ENCODE data around the gene CLSTN2. TPM values are rescaled to one million over a fixed set of nuclear protein-coding genes. Genes with fewer than 3 reads are reported as not detected.

Gene CLSTN2
- total and polyA plus RNA-seq, 2 of the 8 experiments (the other 6 are each of a cell fraction or from before 2014, with no cell fraction given): 0.39 to 0.52 TPM

DNA sequence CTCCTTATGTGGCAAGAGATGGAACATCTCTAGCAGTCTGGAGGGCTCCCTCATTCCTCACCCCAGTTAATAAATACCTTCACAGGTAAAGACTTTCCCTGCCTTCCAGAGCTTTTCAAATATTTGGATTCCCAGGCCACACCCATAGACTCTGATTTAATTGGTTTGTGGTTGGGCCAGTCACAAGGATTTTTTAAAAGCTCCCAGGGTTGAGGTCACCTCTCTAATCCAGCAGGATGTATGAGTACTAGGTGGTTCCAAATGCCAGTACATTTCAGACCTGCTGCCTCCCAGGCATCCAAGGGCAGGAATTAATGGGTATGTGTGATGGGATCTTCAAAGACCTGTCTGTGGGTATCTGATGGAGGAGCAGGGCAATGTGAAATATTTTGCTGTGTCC, 312.8 kb downstream of the CLSTN2 start:
- no peak overlapping the region for H2AK5ac ChIP-seq (ENCODE audit: low read depth, low read length)
- no peaks in the 10 kb centered on the region for H3K27me3 ChIP-seq (replicated peaks in 1 of 4; ENCODE audit: control insufficient read depth in 3 of 4, extremely low read depth in 1 of 4, insufficient read depth in 3 of 4, low read length in 3 of 4)
- no peak overlapping the region for H4K8ac ChIP-seq (ENCODE audit: extremely low read depth, insufficient read depth, low read length)
- ChIA-PET POLR2A (ENCODE audit: partially characterized antibody) (interaction anchor here (0.6 kb wide), 1 partner anchor 1721 kb away, joined by 4 read pairs; no protein-coding TSS in a partner anchor), CTCF (ENCODE audit: partially characterized antibody) (interaction anchor here (0.6 to 1.2 kb wide), 4 partner anchors 31 to 847 kb away, joined by 3 to 4 read pairs (median 3); no protein-coding TSS in a partner anchor)
- FAIRE-seq (no peak), DNase-seq (ENCODE audit: low read depth in 1 of 2, low spot score in 2 of 2) (no peak)
- no peak overlapping the region for H3K9ac ChIP-seq (replicated peaks in 1 of 4; ENCODE audit: extremely low read depth in 1 of 4, low read depth in 3 of 4, low read length in 3 of 4)
- H3K23me2 ChIP-seq (ENCODE audit: low read depth, low read length): no peaks in the 10 kb centered on the region
- peaks cover 0 to 7% (median 0%) of the 10 kb centered on the region in 4 experiments; a peak in 3 of 7 replicates for H3K4me1 ChIP-seq (replicated peaks in 1 of 4; ENCODE audit: control insufficient read depth in 3 of 4, insufficient read depth in 4 of 4, low read length in 3 of 4)
- H3K4me3 ChIP-seq (ENCODE audit: extremely low read depth in 1 of 4, insufficient read depth in 2 of 4, low read depth in 3 of 4, low read length in 4 of 4): no peak overlapping the region
- TF ChIP-seq RFX5 (IDR thresholded peaks at IDR 0.05; ENCODE audit: borderline replicate concordance, low read depth, low read length): no peak
- H4K5ac ChIP-seq (ENCODE audit: insufficient read length, low read depth, low read length): no peak overlapping the region
- H3K4me2 ChIP-seq (ENCODE audit: insufficient read depth in 1 of 2, low read depth in 2 of 2, low read length in 2 of 2): no peak overlapping the region
- no peak overlapping the region for H2BK12ac ChIP-seq (ENCODE audit: low read depth, low read length)
- no peak overlapping the region for H3K23ac ChIP-seq (ENCODE audit: insufficient read length)
- H4K91ac ChIP-seq (replicated peaks; ENCODE audit: insufficient read length, low read length): no peak overlapping the region
- H3K56ac ChIP-seq (replicated peaks; ENCODE audit: insufficient read length, low read depth, low read length): no peak overlapping the region
- H2BK20ac ChIP-seq (ENCODE audit: low read length): no peak overlapping the region
- H3K27ac ChIP-seq (ENCODE audit: low read depth, low read length): no peak overlapping the region
- H2BK120ac ChIP-seq (replicated peaks; ENCODE audit: low read depth, low read length): no peak overlapping the region
- H3K79me2 ChIP-seq (ENCODE audit: control insufficient read depth in 1 of 2, insufficient read depth in 2 of 2, low read length in 2 of 2): no peaks in the 10 kb centered on the region
- no peak overlapping the region for H2AFZ ChIP-seq (ENCODE audit: low read length)
- no peaks in the 10 kb centered on the region; the same call in 1 of the 2 replicates for H3K79me1 ChIP-seq (ENCODE audit: low read depth, low read length)
- no peak overlapping the region for H3K4ac ChIP-seq (replicated peaks; ENCODE audit: insufficient read length, low read depth, low read length)
- no peaks in the 10 kb centered on the region for H3K36me3 ChIP-seq (ENCODE audit: control insufficient read depth in 2 of 4, insufficient read depth in 4 of 4, low read length in 3 of 4)
- H3K9me3 ChIP-seq (ENCODE audit: insufficient read depth in 2 of 2, low read depth in 1 of 2, low read length in 1 of 2): no peaks in the 10 kb centered on the region
- H3K18ac ChIP-seq (ENCODE audit: extremely low read depth, low read length): no peak overlapping the region
- H2BK5ac ChIP-seq (ENCODE audit: low read depth, low read length): no peak overlapping the region
- no peak overlapping the region for H3K14ac ChIP-seq (ENCODE audit: insufficient read length)
- no peaks in the 10 kb centered on the region for H4K20me1 ChIP-seq (replicated peaks in 1 of 2; ENCODE audit: control insufficient read depth in 1 of 2, insufficient read depth in 2 of 2, low read length in 2 of 2)
- no peak overlapping the region for H2BK15ac ChIP-seq (ENCODE audit: low read length)

Measured in H1 (cell line).